NCI-H146 treated with DMSO at 0.1 percent for 48 hours (cell line): ENCODE data around the gene CCDC88A.
"Not testable (repeated sequence)": the region's sequence is repeated elsewhere in the genome, so short reads cannot be mapped to it uniquely, and the experiment has no call there.

Experiments
- DNase-seq: peaks from one replicate; lab custom pipeline; 2025; ENCODE audit not compliant: unreplicated experiment; lab: John Stamatoyannopoulos, UW

CCDC88A gene

GRCh38 chr2:55419679-55420438 lies at the start of gene CCDC88A:
Gene CCDC88A (minus strand): TSS chr2:55419856. CDS start chr2:55419079, 777 bp downstream.
- DNase-seq = peak; percentile 76

GRCh38 chr2:55461679-55462078 lies 42.0 kb upstream of the CCDC88A start:
- no peak for DNase-seq

- DNase-seq = no peak
Measured at GRCh38 chr2:55460562-55460961, 40.9 kb upstream of the CCDC88A start.

GRCh38 chr2:55459714-55460274 lies 40.1 kb upstream of the CCDC88A start:
- DNase-seq = no peak

- no peak for DNase-seq
Measured at GRCh38 chr2:55459279-55459678, 39.6 kb upstream of the CCDC88A start.

- DNase-seq = no peak
Measured at GRCh38 chr2:55454121-55454520, 34.5 kb upstream of the CCDC88A start.

GRCh38 chr2:55452879-55453278 lies 33.2 kb upstream of the CCDC88A start:
- DNase-seq = no peak

- no peak for DNase-seq
Measured at GRCh38 chr2:55451699-55452098, 32.0 kb upstream of the CCDC88A start.

- DNase-seq = not testable (repeated sequence)
Measured at GRCh38 chr2:55450014-55450413, 30.4 kb upstream of the CCDC88A start.

- DNase-seq = not testable (repeated sequence)
Measured at GRCh38 chr2:55442045-55442760, 22.5 kb upstream of the CCDC88A start.

- DNase-seq = no peak
Measured at GRCh38 chr2:55441280-55441892, 21.7 kb upstream of the CCDC88A start.

GRCh38 chr2:55439101-55439397 lies 19.4 kb upstream of the CCDC88A start:
- DNase-seq = no peak

GRCh38 chr2:55438391-55439100 lies 18.9 kb upstream of the CCDC88A start:
- DNase-seq = no peak

GRCh38 chr2:55437515-55438390 lies 18.1 kb upstream of the CCDC88A start:
- DNase-seq = no peak

- no peak for DNase-seq
Measured at GRCh38 chr2:55431982-55432627, 12.4 kb upstream of the CCDC88A start.

- peak; percentile 45 for DNase-seq
Measured at GRCh38 chr2:55430211-55430975, 10.7 kb upstream of the CCDC88A start.

- no peak for DNase-seq
Measured at GRCh38 chr2:55428258-55428657, 8.6 kb upstream of the CCDC88A start.

GRCh38 chr2:55425431-55425831 lies 5.8 kb upstream of the CCDC88A start:
- DNase-seq = no peak
